Measurements from ENCODE around the gene DLL3. TPM values are rescaled to one million over a fixed set of nuclear protein-coding genes. Genes with fewer than 3 reads are reported as not detected.

The DLL3 gene
- total RNA-seq, 1 donor from 2014 or later: 0.53 TPM

GRCh38 chr19:39499932-39500331, 1.2 kb downstream of the DLL3 start:
- Mint-ChIP-seq H3K36me3 (ENCODE audit: low read depth) (no peaks in the 10 kb centered on the region), H3K4me1 (peaks cover 33% of the 10 kb centered on the region), H3K4me3 (peak overlapping the region; percentile 73), H3K27me3 (peaks cover 39% of the 10 kb centered on the region), H3K27ac (no peak overlapping the region), H3K9me3 (no peaks in the 10 kb centered on the region)
- ChIA-PET POLR2A (interaction anchor here (0.6 to 0.7 kb wide), 2 partner anchors 93 to 749 kb away, joined by 3 to 5 read pairs; partner anchors contain the start of gene ZFP36), CTCF (no interaction called here)
- ATAC-seq (ENCODE audit: low read depth) (no peak), DNase-seq (no peak)
- TF ChIP-seq CTCF (IDR thresholded peaks at IDR 0.05): no peak
- intact Hi-C loops (cut with micrococcal nuclease): loop anchor here (2.0 to 10.0 kb wide), 3 partner anchors 19 to 1105 kb away; partner anchors contain the start of genes LTBP4, SUPT5H and TIMM50

GRCh38 chr19:39500543-39500942, 1.8 kb downstream of the DLL3 start:
- H3K9me3 Mint-ChIP-seq: no peaks in the 10 kb centered on the region
- H3K27ac Mint-ChIP-seq: no peak overlapping the region
- CTCF ChIA-PET: interaction anchor here (0.5 kb wide), 1 partner anchor 73 kb away, joined by 3 read pairs; no protein-coding TSS in a partner anchor
- no peaks in the 10 kb centered on the region for H3K36me3 Mint-ChIP-seq (ENCODE audit: low read depth)
- H3K4me3 Mint-ChIP-seq: peak overlapping the region; percentile 19
- POLR2A ChIA-PET: interaction anchor here (0.7 to 1.4 kb wide), 2 partner anchors 11 to 55 kb away, joined by 5 to 6 read pairs; partner anchors contain the start of gene SUPT5H
- peaks cover 39% of the 10 kb centered on the region for H3K27me3 Mint-ChIP-seq
- no peak for DNase-seq
- no peak for ATAC-seq (ENCODE audit: low read depth)
- TF ChIP-seq CTCF (IDR thresholded peaks at IDR 0.05): no peak
- peaks cover 33% of the 10 kb centered on the region for H3K4me1 Mint-ChIP-seq
- intact Hi-C loops (cut with micrococcal nuclease): loop anchor here (10.0 kb wide), 1 partner anchor 1104 kb away; the partner anchor contains the start of gene LTBP4

GRCh38 chr19:39501340-39501739, 2.6 kb downstream of the DLL3 start:
- DNase-seq (no peak), ATAC-seq (ENCODE audit: low read depth) (no peak)
- peaks cover 43% of the 10 kb centered on the region for H3K27me3 Mint-ChIP-seq
- POLR2A ChIA-PET: interaction anchor here (0.7 to 1.4 kb wide), 2 partner anchors 28 to 56 kb away, joined by 5 to 6 read pairs; partner anchors contain the start of gene SUPT5H
- no peak overlapping the region for H3K27ac Mint-ChIP-seq
- no peaks in the 10 kb centered on the region for H3K9me3 Mint-ChIP-seq
- H3K36me3 Mint-ChIP-seq (ENCODE audit: low read depth): no peaks in the 10 kb centered on the region
- no peak overlapping the region for H3K4me3 Mint-ChIP-seq
- TF ChIP-seq CTCF (IDR thresholded peaks at IDR 0.05): no peak
- peaks cover 34% of the 10 kb centered on the region for H3K4me1 Mint-ChIP-seq
- intact Hi-C loops (cut with micrococcal nuclease): loop anchor here (10.0 kb wide), 1 partner anchor 1103 kb away; the partner anchor contains the start of gene LTBP4
- CTCF ChIA-PET: no interaction called here

- H3K4me1 Mint-ChIP-seq: peaks cover 41% of the 10 kb centered on the region
- ChIA-PET CTCF (interaction anchor here (0.6 to 1.4 kb wide), 8 partner anchors 12 to 91 kb away, joined by 3 to 5 read pairs (median 4); partner anchors contain the start of genes PLEKHG2 and RPS16), POLR2A (interaction anchor here (0.6 to 1.2 kb wide), 2 partner anchors 67 to 1401 kb away, joined by 3 to 5 read pairs; partner anchors contain the start of gene RPS16)
- H3K9me3 Mint-ChIP-seq: no peaks in the 10 kb centered on the region
- no peak overlapping the region for H3K27ac Mint-ChIP-seq
- ATAC-seq (ENCODE audit: low read depth) (peak; percentile 62), DNase-seq (peak; percentile 81)
- no peak overlapping the region for H3K4me3 Mint-ChIP-seq
- no peaks in the 10 kb centered on the region for H3K36me3 Mint-ChIP-seq (ENCODE audit: low read depth)
- H3K27me3 Mint-ChIP-seq: peaks cover 46% of the 10 kb centered on the region
- TF ChIP-seq CTCF (IDR thresholded peaks at IDR 0.05): no peak
- intact Hi-C loops (cut with micrococcal nuclease): loop anchor here (1.0 to 10.0 kb wide), 2 partner anchors 29 to 1102 kb away; partner anchors contain the start of genes EID2B and LTBP4
These were observed 4.1 kb downstream of the DLL3 start for GRCh38 chr19:39502640-39503417.

- Mint-ChIP-seq H3K4me1 (peaks cover 25% of the 10 kb centered on the region), H3K36me3 (ENCODE audit: low read depth) (no peaks in the 10 kb centered on the region), H3K4me3 (peak overlapping the region; percentile 62), H3K27me3 (peaks cover 31% of the 10 kb centered on the region), H3K27ac (no peak overlapping the region), H3K9me3 (no peaks in the 10 kb centered on the region)
- intact Hi-C loops (cut with micrococcal nuclease): loop anchor here (10.0 kb wide), 1 partner anchor 1098 kb away; the partner anchor contains the start of gene LTBP4
- ATAC-seq (ENCODE audit: low read depth) (no peak), DNase-seq (no peak)
- TF ChIP-seq CTCF (IDR thresholded peaks at IDR 0.05): no peak
- ChIA-PET POLR2A (interaction anchor here (1.0 kb wide), 1 partner anchor 105 kb away, joined by 3 read pairs; no protein-coding TSS in a partner anchor), CTCF (no interaction called here)
These were observed 7.8 kb downstream of the DLL3 start for GRCh38 chr19:39506598-39506943.

Data from activated B cell treated with CpG ODN at 0.5 μM for 24 hours (primary cell).